ENCODE results near the gene SEMA5B. TPM values are rescaled to one million over a fixed set of nuclear protein-coding genes. Genes with fewer than 3 reads are reported as not detected.

SEMA5B gene
- polyA plus RNA-seq, 1 of the 3 experiments (the other 2 are of a cell fraction): 0.43 TPM

- Histone ChIP-seq H3K4me1 (ENCODE audit: control insufficient read depth in 1 of 2, insufficient read depth in 2 of 2, low read depth in 1 of 2, low read length in 1 of 2) (peaks cover 0 to 3% of the 10 kb centered on the region in 2 experiments; a peak in 2 of 4 replicates), H3K9me2 (no peaks in the 10 kb centered on the region), H3K4me3 (ENCODE audit: low read depth in 2 of 2, low read length in 1 of 2) (no peak overlapping the region), H3K9me3 (no peaks in the 10 kb centered on the region), H3K36me3 (replicated peaks in 1 of 2; ENCODE audit: control insufficient read depth in 1 of 2, insufficient read depth in 2 of 2, low read length in 1 of 2) (peaks cover 1 to 7% of the 10 kb centered on the region in 2 experiments), H4K20me1 (ENCODE audit: insufficient read depth) (no peaks in the 10 kb centered on the region), H3K79me2 (ENCODE audit: insufficient read depth) (no peaks in the 10 kb centered on the region), H3K27ac (ENCODE audit: low read depth in 2 of 2, low read length in 1 of 2) (no peak overlapping the region), H2AFZ (ENCODE audit: low read depth) (no peak overlapping the region), H3F3A (replicated peaks; ENCODE audit: insufficient read depth) (no peaks in the 10 kb centered on the region), H3K4me2 (no peak overlapping the region), H3K27me3 (ENCODE audit: insufficient read depth) (no peaks in the 10 kb centered on the region), H3K9ac (no peak overlapping the region)
- POLR2A ChIA-PET: no interaction called here
- no peak for DNase-seq
- TF ChIP-seq SIN3A (IDR thresholded peaks at IDR 0.05; ENCODE audit: borderline replicate concordance, low read depth, low read length) (no peak), FOXJ3 (CRISPR knock-in tag; IDR thresholded peaks at IDR 0.05) (no peak), MEF2A (IDR thresholded peaks at IDR 0.05; ENCODE audit: borderline replicate concordance, low read depth) (no peak), REST (IDR thresholded peaks at IDR 0.05; ENCODE audit: low read depth, low read length) (no peak)
- CTCF ChIA-PET: interaction anchor here (1.4 kb wide), 1 partner anchor 159 kb away, joined by 3 read pairs; the partner anchor contains the start of gene SEMA5B
Observed at GRCh38 chr3:122868322-122868721, 159.2 kb downstream of the SEMA5B start.

- TF ChIP-seq POLR2AphosphoS5 (IDR thresholded peaks at IDR 0.05; ENCODE audit: low read depth, low read length) (no peak), EZH2phosphoT487 (IDR thresholded peaks at IDR 0.05; ENCODE audit: borderline replicate concordance, low read depth) (no peak), GATA2 (CRISPR knock-in tag; IDR thresholded peaks at IDR 0.05) (no peak), MAX (IDR thresholded peaks at IDR 0.05; ENCODE audit: low read depth) (no peak), CTCF (IDR thresholded peaks at IDR 0.05) (no peak), PBX3 (IDR thresholded peaks at IDR 0.05) (no peak), NRF1 (IDR thresholded peaks at IDR 0.05; ENCODE audit: low read depth, low read length) (no peak), NFIC (IDR thresholded peaks at IDR 0.05; ENCODE audit: borderline replicate concordance) (no peak), TCF12 (IDR thresholded peaks at IDR 0.05) (no peak), RXRA (IDR thresholded peaks at IDR 0.05; ENCODE audit: borderline replicate concordance, low read depth) (no peak), ZBTB33 (IDR thresholded peaks at IDR 0.05; ENCODE audit: borderline replicate concordance, low read depth) (no peak), RCOR1 (IDR thresholded peaks at IDR 0.05; ENCODE audit: low read length) (no peak), ELF1 (IDR thresholded peaks at IDR 0.05) (no peak), EP300 (IDR thresholded peaks at IDR 0.05; ENCODE audit: borderline replicate concordance in 1 of 2, low read depth in 1 of 2, low read length in 1 of 2) (no peak), MXI1 (IDR thresholded peaks at IDR 0.05; ENCODE audit: low read depth, low read length) (no peak)
- H3K9me3 ChIP-seq: no peaks in the 10 kb centered on the region
- no peaks in the 10 kb centered on the region for H3F3A ChIP-seq (replicated peaks; ENCODE audit: insufficient read depth)
- no peak for DNase-seq
- peaks cover 18 to 19% of the 10 kb centered on the region in 2 experiments for H3K36me3 ChIP-seq (replicated peaks in 1 of 2; ENCODE audit: control insufficient read depth in 1 of 2, insufficient read depth in 2 of 2, low read length in 1 of 2)
- CTCF ChIA-PET: no interaction called here
- H3K27me3 ChIP-seq (ENCODE audit: insufficient read depth): no peaks in the 10 kb centered on the region
- H3K9ac ChIP-seq: no peak overlapping the region
- no peaks in the 10 kb centered on the region for H4K20me1 ChIP-seq (ENCODE audit: insufficient read depth)
- no peaks in the 10 kb centered on the region for H3K79me2 ChIP-seq (ENCODE audit: insufficient read depth)
- no peak overlapping the region for H2AFZ ChIP-seq (ENCODE audit: low read depth)
- H3K4me2 ChIP-seq: no peak overlapping the region
- no peak overlapping the region for H3K4me3 ChIP-seq (ENCODE audit: low read depth in 2 of 2, low read length in 1 of 2)
- POLR2A ChIA-PET: no interaction called here
- H3K9me2 ChIP-seq: no peaks in the 10 kb centered on the region
- no peak overlapping the region for H3K27ac ChIP-seq (ENCODE audit: low read depth in 2 of 2, low read length in 1 of 2)
- no peaks in the 10 kb centered on the region for H3K4me1 ChIP-seq (ENCODE audit: control insufficient read depth in 1 of 2, insufficient read depth in 2 of 2, low read depth in 1 of 2, low read length in 1 of 2)
Observed at GRCh38 chr3:122864498-122864897, 163.1 kb downstream of the SEMA5B start.
